Suprapubic skin (tissue), 4 donors: Measurements from ENCODE around the gene ZC3H7B. TPM values are rescaled to one million over a fixed set of nuclear protein-coding genes. Genes with fewer than 3 reads are reported as not detected.
A peak's percentile ranks its signal among the peaks of the same experiment; 100 is the strongest.

Source experiments
- DNase-seq, 2 donors: peaks; one replicate each; pipeline ENCODE4 v3.0.0-alpha.2; 2019; ENCODE audit warnings: low spot score in 2 of 2
- H3K27ac ChIP-seq: fragments of 200-600 bp; sonication (generic); one replicate; pipeline ENCODE4 v1.5.1; 2019
- H3K27me3 ChIP-seq: fragments of 200-600 bp; sonication (generic); one replicate; pipeline ENCODE4 v1.5.1; 2019
- H3K36me3 ChIP-seq: fragments of 200-600 bp; sonication (generic); one replicate; pipeline ENCODE4 v1.5.1; 2019
- H3K4me1 ChIP-seq: fragments of 200-600 bp; sonication (generic); one replicate; pipeline ENCODE4 v1.5.1; 2019
- H3K4me3 ChIP-seq: fragments of 200-600 bp; sonication (generic); one replicate; pipeline ENCODE4 v1.5.1; 2019; ENCODE audit warnings: mild to moderate bottlenecking
- H3K9me3 ChIP-seq: fragments of 200-600 bp; sonication (generic); one replicate; pipeline ENCODE4 v1.5.1; 2019
- CTCF ChIP-seq, 2 donors: fragments of 200-600 bp in 1 of 2; fragments of 450-650 bp in 1 of 2; sonication (generic) in 1 of 2; IDR thresholded peaks; one replicate each; pipeline ENCODE4 v1.5.1; 2016 to 2019; ENCODE audit warnings: antibody characterized with exemption in 2 of 2, mild to moderate bottlenecking in 1 of 2, moderate library complexity in 1 of 2
- EP300 ChIP-seq: sonication (generic); formaldehyde crosslinking; IDR thresholded peaks from one replicate; pipeline ENCODE4 v1.6.1; 2017; ENCODE audit warnings: antibody characterized with exemption
- POLR2A ChIP-seq, 2 donors: fragments of 450-650 bp; IDR thresholded peaks; one replicate each; pipeline ENCODE4 v1.6.1; 2017; ENCODE audit warnings: antibody characterized with exemption in 2 of 2, mild to moderate bottlenecking in 2 of 2, moderate library complexity in 2 of 2
- POLR2AphosphoS5 ChIP-seq, 3 donors: sonication (generic); formaldehyde crosslinking; IDR thresholded peaks; one replicate each; pipeline ENCODE4 v1.6.1; 2017; ENCODE audit warnings: antibody characterized with exemption in 3 of 3
- WGBS: methylation state at CpG from one replicate; pipeline ENCODE4 v1.1.5; 2018; 5-methylcytosine and 5-hydroxymethylcytosine counted together
- total RNA-seq, 4 donors: library from RNA; depleted of rRNA; stranded (reverse); fragments of >200 nt; gene quantifications; one replicate each; pipeline ENCODE4 v1.1.0, GENCODE V29; 2016

Gene ZC3H7B
- total RNA-seq, 4 donors from 2014 or later: 29.7 to 45.7 (median 41.0) TPM

- 32% methylated on average over 7 of the region's 7 CpGs for WGBS
- Histone ChIP-seq H3K36me3 (no peaks in the 10 kb centered on the region), H3K27me3 (no peaks in the 10 kb centered on the region), H3K9me3 (no peaks in the 10 kb centered on the region), H3K4me1 (peaks cover 30% of the 10 kb centered on the region), H3K27ac (peak overlapping the region; percentile 79), H3K4me3 (peak overlapping the region; percentile 76)
- DNase-seq: no peak
- no peak for TF ChIP-seq POLR2AphosphoS5 (IDR thresholded peaks at IDR 0.05)
- no peak for TF ChIP-seq EP300
- no peak for TF ChIP-seq POLR2A (IDR thresholded peaks at IDR 0.05)
- TF ChIP-seq CTCF (IDR thresholded peaks at IDR 0.05): no peak
Measured at GRCh38 chr22:41300661-41301060, 664 bp upstream of the ZC3H7B start.

- Histone ChIP-seq H3K9me3 (no peaks in the 10 kb centered on the region), H3K4me1 (peaks cover 34% of the 10 kb centered on the region), H3K36me3 (no peaks in the 10 kb centered on the region), H3K27ac (peak overlapping the region; percentile 79), H3K27me3 (no peaks in the 10 kb centered on the region), H3K4me3 (peak overlapping the region; percentile 76)
- WGBS: 0% methylated on average over 29 of the region's 60 CpGs
- TF ChIP-seq POLR2A (IDR thresholded peaks at IDR 0.05) (no peak), EP300 (no peak), CTCF (IDR thresholded peaks at IDR 0.05) (no peak), POLR2AphosphoS5 (IDR thresholded peaks at IDR 0.05) (no peak)
- DNase-seq: no peak
Measured at GRCh38 chr22:41302021-41302767, 869 bp downstream of the ZC3H7B start.

- Histone ChIP-seq H3K27me3 (no peaks in the 10 kb centered on the region), H3K4me1 (peaks cover 38% of the 10 kb centered on the region), H3K36me3 (no peaks in the 10 kb centered on the region), H3K9me3 (no peaks in the 10 kb centered on the region), H3K4me3 (peak overlapping the region; percentile 76), H3K27ac (peak overlapping the region; percentile 79)
- TF ChIP-seq POLR2AphosphoS5 (IDR thresholded peaks at IDR 0.05) (no peak), CTCF (IDR thresholded peaks at IDR 0.05) (no peak), POLR2A (IDR thresholded peaks at IDR 0.05) (no peak), EP300 (no peak)
- no peak for DNase-seq
- WGBS: 7% methylated on average over 5 of the region's 5 CpGs
Measured at GRCh38 chr22:41302811-41303210, 1.5 kb downstream of the ZC3H7B start.

GRCh38 chr22:41305646-41306045 is 4.3 kb downstream of the ZC3H7B start:
- TF ChIP-seq POLR2A (IDR thresholded peaks at IDR 0.05) (no peak), EP300 (no peak), CTCF (IDR thresholded peaks at IDR 0.05) (no peak), POLR2AphosphoS5 (IDR thresholded peaks at IDR 0.05) (no peak)
- Histone ChIP-seq H3K9me3 (no peaks in the 10 kb centered on the region), H3K4me3 (no peak overlapping the region), H3K4me1 (peaks cover 44% of the 10 kb centered on the region), H3K36me3 (no peaks in the 10 kb centered on the region), H3K27ac (no peak overlapping the region), H3K27me3 (no peaks in the 10 kb centered on the region)
- no peak for DNase-seq
- 22% methylated on average over 2 of the region's 4 CpGs for WGBS

GRCh38 chr22:41308054-41308453 is 6.7 kb downstream of the ZC3H7B start:
- Histone ChIP-seq H3K9me3 (no peaks in the 10 kb centered on the region), H3K27me3 (no peaks in the 10 kb centered on the region), H3K27ac (peak overlapping the region; percentile 22), H3K36me3 (no peaks in the 10 kb centered on the region), H3K4me1 (peaks cover 30% of the 10 kb centered on the region), H3K4me3 (no peak overlapping the region)
- 56% methylated on average over 3 of the region's 3 CpGs for WGBS
- DNase-seq: no peak
- no peak for TF ChIP-seq CTCF (IDR thresholded peaks at IDR 0.05)
- no peak for TF ChIP-seq EP300
- TF ChIP-seq POLR2A (IDR thresholded peaks at IDR 0.05): no peak
- TF ChIP-seq POLR2AphosphoS5 (IDR thresholded peaks at IDR 0.05): no peak
